ENCODE results near the gene METTL26.

Gene METTL26

GRCh38 chr16:595094-595528 is 41.0 kb downstream of the METTL26 start:
- no peak for DNase-seq

GRCh38 chr16:593807-594206 is 42.3 kb downstream of the METTL26 start:
- DNase-seq = no peak

GRCh38 chr16:593406-593805 is 42.7 kb downstream of the METTL26 start:
- DNase-seq = no peak

GRCh38 chr16:592518-593306 is 43.4 kb downstream of the METTL26 start:
- DNase-seq = peak; percentile 21

GRCh38 chr16:591892-592517 is 44.1 kb downstream of the METTL26 start:
- no peak for DNase-seq

- no peak for DNase-seq
Measured at GRCh38 chr16:591231-591630, 44.9 kb downstream of the METTL26 start.

- no peak for DNase-seq
Measured at GRCh38 chr16:590815-591200, 45.3 kb downstream of the METTL26 start.

GRCh38 chr16:590188-590814 is 45.8 kb downstream of the METTL26 start:
- DNase-seq = no peak

- peak; percentile 81 for DNase-seq
Measured at GRCh38 chr16:589658-590187, 46.4 kb downstream of the METTL26 start, which contains the start of gene RAB40C. RAB40C (plus strand) TSS chr16:590066; CDS start chr16:590292, 226 bp downstream.

- peak; percentile 83 for DNase-seq
Measured at GRCh38 chr16:588889-589657, 47.0 kb downstream of the METTL26 start.

- DNase-seq = peak; percentile 4
Measured at GRCh38 chr16:588639-588888, 47.5 kb downstream of the METTL26 start.

- DNase-seq = no peak
Measured at GRCh38 chr16:586645-587590, 49.2 kb downstream of the METTL26 start.

GRCh38 chr16:586047-586644 is 50.0 kb downstream of the METTL26 start:
- no peak for DNase-seq

- DNase-seq = no peak
Measured at GRCh38 chr16:585351-585750, 50.8 kb downstream of the METTL26 start.

Measured in NCI-H1694 treated with DMSO at 0.1 percent for 48 hours (cell line).